COLO668 (cell line): ENCODE data around the gene SLC41A3.
"Not testable (repeated sequence)": the region's sequence is repeated elsewhere in the genome, so short reads cannot be mapped to it uniquely, and the experiment has no call there.

Source experiments
- DNase-seq: peaks from one replicate; lab custom pipeline; 2025; ENCODE audit not compliant: unreplicated experiment; lab: John Stamatoyannopoulos, UW

Gene SLC41A3

GRCh38 chr3:126107203-126107939 is 23.4 kb upstream of the SLC41A3 start:
- DNase-seq, result no peak

DNA sequence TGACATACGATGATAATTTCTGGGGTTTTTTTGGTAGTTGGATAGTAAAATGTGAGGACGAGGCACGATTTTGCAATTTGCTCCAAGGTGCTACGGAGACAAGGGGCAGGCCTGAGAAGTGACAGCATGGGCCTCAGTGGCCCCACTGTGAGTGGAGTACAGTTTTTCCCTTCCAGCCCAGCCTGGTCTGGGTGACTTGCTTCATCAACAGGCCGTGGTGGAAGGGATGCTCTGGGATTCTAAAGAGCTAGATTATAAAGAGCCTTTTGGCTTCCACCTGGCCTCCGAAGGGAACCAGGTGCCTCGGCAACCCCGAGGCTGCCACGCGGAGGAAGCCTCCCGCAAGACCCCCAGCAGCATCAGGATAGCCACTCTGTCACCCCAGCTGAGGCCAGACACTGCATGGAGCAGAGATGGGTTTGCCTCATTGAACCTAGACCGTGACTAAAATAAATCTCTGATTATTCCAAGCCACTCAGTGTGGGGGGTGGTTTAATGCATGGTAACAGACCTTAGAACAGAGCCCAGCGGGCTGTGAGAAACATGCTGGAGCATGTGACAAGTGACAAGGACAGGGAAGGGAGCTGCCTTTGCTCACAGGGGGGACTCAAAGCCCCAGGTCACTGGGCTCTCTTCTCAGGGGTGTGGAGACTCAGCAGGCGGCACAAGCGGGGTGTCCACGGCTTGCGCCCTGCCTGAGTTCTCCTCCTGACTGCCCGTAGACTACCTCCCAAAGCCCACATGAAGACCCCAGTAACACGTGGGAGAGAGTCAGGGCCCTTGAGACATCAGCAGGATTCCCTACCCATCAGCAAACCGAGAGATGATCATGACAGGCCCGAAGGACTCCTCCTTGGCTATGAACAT is 22.6 kb upstream of the SLC41A3 start:
- no peak for DNase-seq

DNA sequence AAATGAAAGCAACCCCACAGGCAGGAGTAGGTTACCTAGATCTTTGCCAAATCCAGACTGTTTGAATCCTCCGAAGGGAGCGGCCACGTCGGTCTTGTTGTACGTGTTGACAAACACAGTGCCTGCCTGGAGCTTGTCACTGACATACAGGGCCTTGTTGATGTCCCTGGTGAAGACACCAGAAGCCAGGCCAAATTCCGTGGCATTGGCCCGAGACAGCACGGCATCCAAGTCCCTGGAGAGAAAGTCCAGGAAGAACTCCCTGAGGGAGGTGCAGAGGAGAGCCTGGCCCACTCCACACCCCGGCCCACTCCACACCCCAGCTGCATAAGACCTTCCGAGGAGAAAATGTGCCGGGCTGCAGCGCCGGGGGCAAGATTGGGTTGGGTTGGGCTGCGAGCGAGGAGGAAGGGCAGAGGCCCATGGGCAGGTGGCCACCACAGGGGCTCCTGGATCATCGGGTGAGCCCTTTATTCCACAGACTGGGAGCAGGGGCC is 21.8 kb upstream of the SLC41A3 start:
- DNase-seq, result no peak

DNA sequence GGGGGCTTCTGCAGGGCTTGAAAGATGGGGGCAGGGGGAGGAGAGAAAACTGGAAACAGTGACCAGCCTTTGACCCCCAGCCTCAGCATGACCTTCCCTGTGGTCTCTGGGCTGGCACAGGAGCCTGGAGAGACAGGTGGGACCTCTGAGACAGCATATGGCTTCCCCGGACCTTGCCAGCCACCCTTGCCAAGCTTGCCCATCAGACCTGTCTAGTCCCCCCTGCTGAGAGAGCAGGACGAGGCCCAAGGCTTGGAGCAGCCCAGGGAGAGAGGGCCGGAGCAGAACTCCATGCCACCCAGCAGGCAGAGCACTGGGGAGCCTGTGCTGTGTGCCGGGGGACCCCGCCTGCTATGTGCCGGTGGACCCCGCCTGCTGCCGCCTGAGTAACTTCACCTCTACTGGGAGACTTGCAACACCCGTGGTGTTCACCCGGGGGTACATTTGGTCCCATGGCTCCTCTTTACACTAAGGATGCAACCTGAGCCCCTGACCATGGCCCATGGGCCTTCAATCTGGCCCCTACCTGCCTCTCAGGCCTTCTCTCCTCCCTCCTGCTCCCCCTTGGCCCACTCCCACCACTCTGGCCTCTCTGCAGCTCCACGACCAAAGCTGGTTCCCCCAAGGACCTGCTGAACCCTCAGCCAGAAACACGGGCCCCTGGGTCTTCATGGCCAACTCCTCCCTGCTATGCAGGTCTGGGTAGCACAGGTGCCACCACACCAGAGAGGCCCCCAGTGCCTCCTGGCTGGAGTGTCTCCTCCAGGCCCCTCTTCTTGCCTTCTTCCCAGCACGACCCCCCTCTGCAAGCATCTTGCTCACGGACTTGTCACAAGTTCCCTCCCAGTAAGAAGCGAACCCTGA is 21.1 kb upstream of the SLC41A3 start:
- no peak for DNase-seq

DNA sequence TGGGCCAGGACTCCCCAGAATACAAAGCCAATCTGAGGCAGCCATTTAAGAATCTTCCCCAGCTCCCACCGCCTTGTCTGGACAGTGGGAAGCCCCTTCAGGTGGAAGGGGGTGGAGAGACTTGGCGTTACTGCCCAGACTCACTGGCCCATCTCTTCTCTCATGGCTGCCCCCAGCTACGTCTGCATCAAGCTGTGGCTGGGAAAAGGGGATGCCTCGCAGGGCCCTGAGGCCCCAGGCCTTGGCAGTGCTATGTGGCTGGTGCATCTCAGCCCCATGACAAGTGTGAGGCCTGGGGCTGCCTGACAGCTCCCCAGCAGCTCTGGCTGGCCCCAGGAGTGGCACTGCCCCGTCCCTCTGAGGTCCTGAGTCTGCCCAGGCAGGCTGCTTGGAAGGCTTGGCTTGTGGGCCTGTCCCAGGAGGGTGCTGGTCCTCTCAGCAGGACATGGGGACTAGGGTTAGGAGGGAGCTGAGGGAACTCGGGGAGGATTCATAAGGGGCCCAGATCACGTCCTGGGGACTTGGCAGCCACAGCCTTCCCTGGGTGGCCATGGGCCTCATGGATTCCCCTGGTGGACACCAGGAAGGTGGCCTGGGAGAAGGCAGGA is 20.2 kb upstream of the SLC41A3 start:
- no peak for DNase-seq

DNA sequence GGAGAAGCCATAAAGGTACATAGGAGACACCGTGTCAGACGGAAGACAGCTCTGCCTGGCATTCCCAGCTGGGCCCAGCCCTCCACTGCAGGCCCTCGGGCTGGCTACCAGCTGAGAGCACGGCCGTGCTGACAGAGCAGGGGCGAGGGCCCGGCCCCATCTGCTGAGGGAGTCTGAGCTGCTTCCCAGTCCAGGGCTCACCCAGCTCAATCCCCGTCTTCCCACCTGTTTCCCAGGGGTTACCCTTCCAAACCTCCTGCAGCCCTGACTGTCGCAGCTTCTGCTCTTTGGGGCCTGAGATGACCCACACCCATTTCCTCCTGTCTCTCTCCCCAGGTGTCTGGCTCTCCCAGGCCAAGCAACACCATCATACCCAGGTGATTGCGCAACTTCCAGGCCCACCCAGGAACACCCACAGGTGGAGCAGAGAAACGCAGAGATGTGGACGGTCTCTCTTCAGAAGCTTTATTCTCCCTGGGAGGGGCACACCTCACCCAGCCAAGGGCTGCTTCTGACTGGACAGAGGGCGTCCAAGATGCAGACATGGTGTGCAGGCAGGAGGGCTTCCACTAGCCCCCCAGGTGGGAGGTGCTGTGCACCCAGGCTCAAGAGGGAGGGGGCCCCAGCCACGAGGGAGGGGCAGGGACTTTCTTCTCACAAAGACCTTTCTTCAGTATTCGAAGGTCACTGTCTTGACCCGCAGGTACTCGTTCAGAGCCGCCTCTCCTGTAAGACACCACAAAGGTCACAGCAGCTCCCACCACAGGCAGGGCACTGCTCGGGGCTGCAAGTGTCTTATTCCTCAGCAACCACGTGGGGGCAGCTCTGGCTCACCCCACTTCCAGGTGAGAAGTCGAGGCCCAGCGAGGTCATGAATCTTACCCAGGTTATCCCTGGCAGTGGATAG is 19.4 kb upstream of the SLC41A3 start:
- DNase-seq, result no peak

- no peak for DNase-seq
These were observed 18.6 kb upstream of the SLC41A3 start for GRCh38 chr3:126102530-126102951.

- no peak for DNase-seq
These were observed 18.1 kb upstream of the SLC41A3 start for GRCh38 chr3:126102011-126102410.

GRCh38 chr3:126101521-126101982 is 17.6 kb upstream of the SLC41A3 start:
- no peak for DNase-seq

DNA sequence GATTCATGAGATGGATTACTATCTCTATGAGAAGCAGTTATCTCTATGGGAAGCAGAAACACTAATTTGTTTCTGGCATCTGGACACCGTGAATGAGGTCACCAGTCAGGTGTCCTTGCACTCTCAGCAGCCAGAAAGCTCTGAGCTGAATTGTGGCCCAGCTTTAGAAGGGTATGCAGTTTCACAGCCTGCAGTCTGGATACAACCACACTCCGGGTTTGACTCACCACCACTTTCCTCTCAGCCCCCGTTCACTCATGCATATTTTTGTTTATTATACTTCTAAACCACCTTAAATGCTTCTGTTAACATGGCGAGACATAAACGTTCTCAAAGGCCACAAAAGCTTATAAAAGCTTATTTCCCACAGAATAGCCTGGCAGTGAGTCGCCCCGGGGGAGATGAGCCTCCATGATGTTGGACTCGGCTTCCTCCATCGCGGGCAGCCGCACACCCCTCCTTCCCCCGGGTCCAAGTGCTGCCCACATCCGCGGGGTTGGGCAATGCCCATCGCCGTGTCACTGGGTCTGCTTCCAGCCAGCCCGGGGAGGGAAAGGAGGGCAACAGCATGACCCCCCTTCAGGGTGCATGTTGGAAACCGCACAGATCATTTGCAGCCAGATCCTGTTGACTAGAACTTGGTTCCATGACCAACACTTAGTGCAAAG is 16.8 kb upstream of the SLC41A3 start:
- DNase-seq, result no peak

DNA sequence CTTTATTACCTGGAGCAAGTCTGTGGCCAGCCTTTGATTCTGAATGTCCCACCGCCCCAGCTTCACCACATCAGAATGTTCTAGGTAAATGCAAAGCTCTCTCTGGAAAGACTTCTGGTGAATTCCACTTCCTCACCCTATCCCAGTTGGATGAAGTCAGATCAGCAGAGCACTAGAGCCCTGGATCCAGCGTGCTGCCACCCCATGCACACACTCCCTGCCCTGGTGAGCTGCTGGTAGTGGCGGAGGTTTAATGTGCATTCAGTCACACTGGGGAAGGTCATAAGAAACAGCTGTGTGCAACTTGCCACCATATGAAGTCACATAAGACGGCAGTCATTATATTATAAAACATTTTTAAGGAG is 16.3 kb upstream of the SLC41A3 start:
- no peak for DNase-seq

DNA sequence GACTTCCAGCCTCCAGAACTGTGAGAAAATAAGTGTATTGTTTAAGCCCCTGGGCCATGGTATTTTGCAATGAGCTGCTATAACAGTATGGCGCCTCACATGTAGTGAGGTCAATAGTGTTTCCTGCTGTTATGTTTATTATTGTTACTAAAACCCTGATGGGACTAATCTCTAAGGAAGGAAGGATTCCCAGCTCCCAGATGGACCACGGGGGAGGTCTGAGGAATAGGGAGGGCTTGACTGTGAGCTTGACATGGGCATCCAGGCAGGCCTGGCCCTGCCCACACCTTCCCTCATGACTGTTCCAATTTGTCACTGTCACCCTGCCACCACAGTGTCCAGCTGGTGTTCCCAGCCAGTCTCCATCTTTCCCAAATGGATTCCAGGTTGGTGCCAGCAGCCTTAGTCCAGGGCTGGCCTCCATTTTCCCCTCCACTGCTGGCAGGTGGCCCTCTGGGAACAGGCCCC is 14.5 kb upstream of the SLC41A3 start:
- no peak for DNase-seq

DNA sequence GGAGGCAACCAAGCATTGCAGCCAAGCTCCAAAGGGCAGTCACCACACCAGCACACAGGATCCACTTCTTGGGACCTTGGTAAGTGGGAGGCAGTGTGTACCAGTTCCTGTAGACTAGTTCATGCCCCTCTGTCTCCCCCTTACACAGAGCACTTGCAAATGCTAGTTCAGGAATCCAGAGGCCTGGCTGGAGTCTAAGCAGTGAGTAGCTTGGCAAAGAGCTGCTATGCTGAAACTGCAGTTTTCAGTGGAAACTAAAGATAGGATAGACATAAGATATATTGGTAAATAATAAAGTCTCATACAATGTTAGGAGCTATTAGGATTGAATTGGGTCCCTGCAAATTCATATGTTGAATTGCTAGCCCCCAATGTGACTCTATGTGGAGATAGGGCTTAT is 13.9 kb upstream of the SLC41A3 start:
- DNase-seq, result no peak

DNA sequence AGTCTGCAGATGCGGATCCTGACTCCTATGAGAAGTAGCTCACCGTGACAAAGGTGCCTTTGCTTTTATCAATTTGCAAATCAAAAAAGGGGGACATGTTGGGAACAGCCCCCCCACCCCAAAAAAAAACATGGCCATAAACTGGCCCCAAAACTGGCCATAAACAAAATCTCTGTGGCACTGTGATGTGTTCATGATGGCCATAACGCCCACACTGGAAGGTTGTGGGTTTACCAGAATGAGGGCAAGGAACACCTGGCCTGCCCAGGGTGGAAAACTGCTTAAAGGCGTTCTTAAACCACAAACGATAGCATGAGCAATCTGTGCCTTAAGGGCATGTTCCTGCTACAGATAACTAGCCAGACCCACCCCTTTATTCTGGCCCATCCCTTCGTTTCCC is 12.3 kb upstream of the SLC41A3 start:
- not testable (repeated sequence) for DNase-seq

DNA sequence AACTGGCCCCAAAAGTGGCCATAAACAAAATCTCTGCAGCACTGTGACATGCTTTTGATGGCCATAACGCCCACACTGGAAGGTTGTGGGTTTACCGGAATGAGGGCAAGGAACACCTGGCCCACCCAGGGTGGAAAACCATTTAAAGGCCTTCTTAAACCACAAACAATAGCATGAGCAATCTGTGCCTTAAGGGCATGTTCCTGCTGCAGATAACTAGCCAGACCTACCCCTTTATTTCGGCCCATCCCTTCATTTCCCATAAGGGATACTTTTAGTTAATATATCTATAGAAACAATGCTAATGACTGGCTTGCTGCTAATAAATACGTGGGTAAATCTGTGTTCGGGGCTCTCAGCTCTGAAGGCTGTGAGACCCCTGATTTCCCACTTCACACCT is 8.2 kb upstream of the SLC41A3 start:
- DNase-seq, result not testable (repeated sequence)

DNA sequence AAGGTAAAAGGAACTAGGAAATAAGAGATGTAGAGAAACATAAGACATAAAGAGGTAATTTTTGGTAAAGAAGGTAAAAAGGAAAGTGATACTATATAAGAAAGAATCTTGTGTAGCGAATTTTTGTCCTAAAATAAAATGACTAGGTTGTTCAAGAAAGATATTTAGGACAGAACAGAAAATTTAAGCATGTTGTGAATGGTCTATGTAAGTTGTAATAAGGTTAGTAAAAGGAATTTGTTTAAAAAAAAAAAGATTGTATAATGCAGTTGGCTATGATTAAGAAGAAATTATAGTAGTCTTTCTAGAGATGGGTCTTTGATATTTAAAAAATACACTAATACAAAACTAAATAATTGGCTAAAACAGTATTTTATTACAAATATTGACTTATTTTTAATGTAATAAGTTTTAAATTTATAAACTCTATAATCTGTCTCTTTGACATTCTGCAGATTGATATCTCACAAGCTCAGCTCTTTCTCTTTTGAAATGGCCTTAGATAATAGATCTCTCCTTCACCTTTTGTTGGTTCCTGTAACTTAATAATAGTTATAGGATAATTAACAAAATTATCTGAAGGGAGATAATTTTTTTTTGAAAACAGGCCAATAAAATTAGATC is 3.7 kb upstream of the SLC41A3 start:
- no peak for DNase-seq

DNA sequence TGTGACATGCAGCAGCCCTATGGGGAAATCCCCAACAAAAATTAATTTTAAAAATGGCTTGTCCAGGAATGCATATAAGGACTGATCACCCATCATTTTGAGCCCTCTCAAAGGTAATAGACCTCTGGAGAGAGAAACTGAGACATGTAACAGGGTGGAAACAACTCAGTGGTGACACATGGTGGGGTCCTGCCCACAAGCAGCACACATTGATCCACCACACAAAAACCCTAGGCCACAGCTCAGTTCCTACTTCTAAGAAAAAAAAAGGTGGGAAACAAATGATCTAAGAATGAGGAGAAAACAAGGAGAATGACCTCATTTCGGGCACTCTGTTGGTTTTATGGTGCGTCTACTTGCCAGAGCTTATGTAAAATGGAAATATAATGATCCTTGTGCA is 1.9 kb upstream of the SLC41A3 start:
- no peak for DNase-seq

DNA sequence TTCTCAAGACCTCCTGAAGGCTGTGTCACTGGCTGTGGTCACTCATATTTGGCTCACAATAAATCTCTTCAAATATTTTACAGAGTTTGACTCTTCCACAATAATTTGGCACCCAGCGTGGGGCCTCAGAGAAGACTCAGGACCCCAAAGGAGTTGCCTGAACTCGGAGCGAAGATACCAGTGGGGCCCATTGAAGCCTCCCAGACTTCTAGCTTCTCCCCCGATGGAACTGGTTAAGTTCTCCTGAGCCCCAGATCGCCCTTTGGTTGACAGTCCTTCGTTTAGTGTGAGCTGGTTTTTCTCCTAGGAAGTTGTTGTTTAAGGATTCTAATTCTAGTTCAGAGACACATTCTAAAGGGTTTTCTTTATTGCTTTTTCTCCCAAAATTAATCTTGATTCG is 1.4 kb upstream of the SLC41A3 start:
- no peak for DNase-seq

DNA sequence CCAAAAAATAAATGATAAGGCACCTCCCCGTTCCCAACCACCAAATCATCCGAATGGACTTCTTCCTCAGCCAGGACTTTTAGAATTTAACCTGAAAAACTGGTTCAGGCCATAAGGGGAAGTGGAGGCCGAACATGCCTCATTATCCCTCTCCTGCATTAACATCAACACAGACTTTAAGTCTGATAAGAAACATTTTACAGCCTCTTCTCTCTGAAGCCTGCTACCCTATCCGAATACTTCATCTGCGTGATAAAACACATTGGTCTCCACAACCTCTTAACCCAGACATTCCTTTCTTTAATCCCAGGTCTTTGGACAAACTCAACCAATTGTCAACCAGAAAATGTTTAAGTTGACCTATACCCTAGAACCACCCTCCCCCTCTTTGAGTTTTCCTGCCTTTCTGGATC is 850 bp upstream of the SLC41A3 start:
- no peak for DNase-seq
